H1 (cell line): Measurements from ENCODE around the gene GOLGB1. TPM values are rescaled to one million over a fixed set of nuclear protein-coding genes. Genes with fewer than 3 reads are reported as not detected.

Experiments
- NANOG ChIP-seq: IDR thresholded peaks from 2 replicates; pipeline ENCODE4 v1.6.1; 2011; ENCODE audit warnings: low read length, low read depth, mild to moderate bottlenecking, inconsistent platforms; ENCODE audit not compliant: insufficient read depth, poor library complexity, severe bottlenecking
- SP1 ChIP-seq: IDR thresholded peaks from 2 replicates; pipeline ENCODE4 v1.6.1; 2011; ENCODE audit warnings: low read depth, low read length
- polyA plus RNA-seq, 7 experiments: library from polyadenylated mRNA; depleted of rRNA in 3 of 7; stranded (reverse) in 5 of 7; unstranded in 2 of 7; fragments of >200 nt in 5 of 7; fragments of 200-250 nt in 2 of 7; gene quantifications; 1 replicate in 5 of 7; 2 replicates in 1 of 7; 4 replicates in 1 of 7; pipeline versions ENCODE4 v1.2.1 to v1.2.3, GENCODE V29; 2011 to 2013; ENCODE audit warnings: missing spikeins in 2 of 7, mixed read lengths in 2 of 7
- total RNA-seq: library from RNA; stranded (reverse); fragmentation: NEBNext Ultra II Directional; extraction: Animal tissue kit (Norgen Biotek cat#: 25700); gene quantifications from 2 replicates; pipeline ENCODE4 v1.2.1, GENCODE V29; 2021
- TF ChIP-seq, protein P1 (sequence below): IDR thresholded peaks from 2 replicates; pipeline ENCODE4 v1.6.1; 2012; ENCODE audit warnings: low read length, inconsistent platforms

Gene GOLGB1
- total and polyA plus RNA-seq, 2 of the 8 experiments (the other 6 are each of a cell fraction or from before 2014, with no cell fraction given) = 5.9 to 28.5 TPM

DNA sequence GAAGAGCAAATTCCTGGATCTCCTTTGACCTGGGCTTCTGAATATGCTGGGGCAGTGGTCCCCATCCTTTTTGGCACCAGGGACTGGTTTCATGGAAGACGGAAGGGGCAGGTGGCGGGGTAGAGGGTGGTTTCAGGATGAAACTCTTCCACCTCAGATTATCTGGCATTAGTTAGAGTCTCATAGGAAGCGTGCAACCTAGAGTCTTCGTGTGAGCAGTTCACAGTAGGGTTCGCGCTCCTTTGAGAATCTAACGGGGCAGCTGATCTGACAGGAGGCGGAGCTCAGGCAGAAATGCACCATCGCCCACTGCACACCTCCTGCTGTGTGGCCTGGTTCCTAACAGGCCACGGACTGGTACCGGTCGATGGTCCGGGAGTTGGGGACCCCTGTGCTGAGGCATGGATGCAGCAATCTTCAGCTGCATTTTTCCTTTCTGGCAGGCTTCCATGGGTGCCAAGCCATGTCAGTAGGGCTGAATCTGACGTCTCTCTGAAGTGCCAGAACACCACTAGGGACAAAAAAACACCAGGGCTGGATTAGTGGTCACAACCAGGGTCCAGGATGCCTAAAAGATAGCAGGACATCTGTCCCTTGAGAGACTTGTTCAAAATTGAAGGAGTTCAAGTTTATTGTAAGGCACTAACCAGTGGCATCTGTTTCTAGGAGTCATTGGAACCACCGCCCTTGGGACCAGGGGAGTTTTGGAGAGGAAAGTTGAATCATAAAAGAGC, 8.4 kb upstream of the GOLGB1 start (continued):
- TF ChIP-seq NANOG (no peak), SP1 (no peak)
- TF ChIP-seq, protein P1, sequence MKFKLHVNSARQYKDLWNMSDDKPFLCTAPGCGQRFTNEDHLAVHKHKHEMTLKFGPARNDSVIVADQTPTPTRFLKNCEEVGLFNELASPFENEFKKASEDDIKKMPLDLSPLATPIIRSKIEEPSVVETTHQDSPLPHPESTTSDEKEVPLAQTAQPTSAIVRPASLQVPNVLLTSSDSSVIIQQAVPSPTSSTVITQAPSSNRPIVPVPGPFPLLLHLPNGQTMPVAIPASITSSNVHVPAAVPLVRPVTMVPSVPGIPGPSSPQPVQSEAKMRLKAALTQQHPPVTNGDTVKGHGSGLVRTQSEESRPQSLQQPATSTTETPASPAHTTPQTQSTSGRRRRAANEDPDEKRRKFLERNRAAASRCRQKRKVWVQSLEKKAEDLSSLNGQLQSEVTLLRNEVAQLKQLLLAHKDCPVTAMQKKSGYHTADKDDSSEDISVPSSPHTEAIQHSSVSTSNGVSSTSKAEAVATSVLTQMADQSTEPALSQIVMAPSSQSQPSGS = no peak
- TF ChIP-seq, all 59 proteins: peak for 0
